HL-60 (cell line): Measurements from ENCODE around the gene MSI2.

Experiments used
- GABPA ChIP-seq: IDR thresholded peaks from 2 replicates; pipeline ENCODE4 v1.6.1; 2012; ENCODE audit warnings: low read depth
- POLR2AphosphoS5 ChIP-seq: IDR thresholded peaks from 2 replicates; pipeline ENCODE4 v1.6.1; 2012; ENCODE audit warnings: low read depth
- TF ChIP-seq, protein P1 (sequence below): IDR thresholded peaks from one replicate; pipeline ENCODE4 v1.5.1; 2011; ENCODE audit warnings: low read length, control low read depth, inconsistent platforms; ENCODE audit not compliant: insufficient read depth

GRCh38 chr17:57403236-57403635 lies 146.9 kb downstream of the MSI2 start:
- TF ChIP-seq, protein P1, sequence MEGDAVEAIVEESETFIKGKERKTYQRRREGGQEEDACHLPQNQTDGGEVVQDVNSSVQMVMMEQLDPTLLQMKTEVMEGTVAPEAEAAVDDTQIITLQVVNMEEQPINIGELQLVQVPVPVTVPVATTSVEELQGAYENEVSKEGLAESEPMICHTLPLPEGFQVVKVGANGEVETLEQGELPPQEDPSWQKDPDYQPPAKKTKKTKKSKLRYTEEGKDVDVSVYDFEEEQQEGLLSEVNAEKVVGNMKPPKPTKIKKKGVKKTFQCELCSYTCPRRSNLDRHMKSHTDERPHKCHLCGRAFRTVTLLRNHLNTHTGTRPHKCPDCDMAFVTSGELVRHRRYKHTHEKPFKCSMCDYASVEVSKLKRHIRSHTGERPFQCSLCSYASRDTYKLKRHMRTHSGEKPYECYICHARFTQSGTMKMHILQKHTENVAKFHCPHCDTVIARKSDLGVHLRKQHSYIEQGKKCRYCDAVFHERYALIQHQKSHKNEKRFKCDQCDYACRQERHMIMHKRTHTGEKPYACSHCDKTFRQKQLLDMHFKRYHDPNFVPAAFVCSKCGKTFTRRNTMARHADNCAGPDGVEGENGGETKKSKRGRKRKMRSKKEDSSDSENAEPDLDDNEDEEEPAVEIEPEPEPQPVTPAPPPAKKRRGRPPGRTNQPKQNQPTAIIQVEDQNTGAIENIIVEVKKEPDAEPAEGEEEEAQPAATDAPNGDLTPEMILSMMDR, result no peak
- TF ChIP-seq POLR2AphosphoS5, result no peak
- TF ChIP-seq GABPA, result no peak
